OCI-LY3 (cell line): ENCODE measurements around the gene LZIC.
A peak's percentile ranks its signal among the peaks of the same experiment; 100 is the strongest.

Experiments
- H2AFZ ChIP-seq: fragments of 200-600, 300-600 bp; shearing (Covaris generic); 2 replicates; pipeline ENCODE4 v1.6.0; 2014; ENCODE audit warnings: antibody characterized with exemption, low read depth, low read length
- H3K27ac ChIP-seq: fragments of 200-600, 300-600 bp; sonication (generic); 2 replicates; pipeline ENCODE4 v1.5.1; 2014; ENCODE audit warnings: mild to moderate bottlenecking, low read length, moderate library complexity, mixed read lengths
- H3K27me3 ChIP-seq: fragments of 200-600, 300-600 bp; sonication (generic); 2 replicates; pipeline ENCODE4 v1.6.1; 2014; ENCODE audit warnings: low read depth, low read length, mixed read lengths
- H3K36me3 ChIP-seq: fragments of 200-600, 300-600 bp; sonication (generic); replicated peaks from 2 replicates; pipeline ENCODE3; 2014; ENCODE audit warnings: low read depth, low read length, mixed read lengths
- H3K4me1 ChIP-seq: fragments of 300-600, 200-600 bp; sonication (generic); 2 replicates; pipeline ENCODE4 v1.6.1; 2014; ENCODE audit warnings: low read length, mixed read lengths
- H3K4me2 ChIP-seq: fragments of 200-600, 300-600 bp; sonication (generic); 2 replicates; pipeline ENCODE4 v1.6.1; 2014; ENCODE audit warnings: low read length, mixed read lengths
- H3K4me3 ChIP-seq: fragments of 300-600, 200-600 bp; sonication (generic); 2 replicates; pipeline ENCODE4 v1.5.1; 2014; ENCODE audit warnings: antibody characterized with exemption, mild to moderate bottlenecking, low read length, moderate library complexity
- H3K79me2 ChIP-seq: fragments of 300-600, 200-600 bp; shearing (Covaris generic); 2 replicates; pipeline ENCODE4 v1.6.1; 2014; ENCODE audit warnings: mild to moderate bottlenecking, low read length, mixed read lengths
- H3K9ac ChIP-seq: fragments of 300-600, 200-600 bp; shearing (Covaris generic); 2 replicates; pipeline ENCODE4 v1.6.0; 2014; ENCODE audit warnings: mild to moderate bottlenecking, low read length, moderate library complexity
- H3K9me3 ChIP-seq: fragments of 200-600, 300-600 bp; shearing (Covaris generic); 2 replicates; pipeline ENCODE4 v1.6.1; 2014; ENCODE audit warnings: low read length, mixed read lengths; ENCODE audit not compliant: insufficient read depth
- H4K20me1 ChIP-seq: fragments of 200-600, 300-600 bp; sonication (generic); 2 replicates; pipeline ENCODE4 v1.6.1; 2016; ENCODE audit warnings: low read length, mixed read lengths; ENCODE audit not compliant: insufficient read depth
- CTCF ChIP-seq: fragments of 200-600, 300-600 bp; sonication (generic); IDR thresholded peaks from 2 replicates; pipeline ENCODE4 v1.5.1; 2014; ENCODE audit warnings: antibody characterized with exemption, low read length, low read depth
- EZH2phosphoT487 ChIP-seq: fragments of 200-600 bp; shearing (Covaris generic); IDR thresholded peaks from 2 replicates; pipeline ENCODE4 v1.6.1; 2018; ENCODE audit warnings: antibody characterized with exemption, mixed run types, low read depth

The LZIC gene

GRCh38 chr1:9906466-9906865 lies 36.7 kb downstream of the LZIC start:
- Histone ChIP-seq H3K27me3 (no peaks in the 10 kb centered on the region), H3K36me3 (no peaks in the 10 kb centered on the region), H3K9ac (no peak overlapping the region), H3K9me3 (no peaks in the 10 kb centered on the region), H3K4me2 (no peak overlapping the region), H3K27ac (no peak overlapping the region), H3K4me3 (no peak overlapping the region), H3K79me2 (no peaks in the 10 kb centered on the region), H3K4me1 (peaks cover 29% of the 10 kb centered on the region), H2AFZ (no peak overlapping the region), H4K20me1 (no peaks in the 10 kb centered on the region)
- TF ChIP-seq CTCF (no peak), EZH2phosphoT487 (no peak)

- H3K36me3 ChIP-seq, result no peaks in the 10 kb centered on the region
- no peaks in the 10 kb centered on the region for H3K9me3 ChIP-seq
- no peak overlapping the region for H3K9ac ChIP-seq
- H3K4me3 ChIP-seq, result no peak overlapping the region
- H3K27me3 ChIP-seq, result no peaks in the 10 kb centered on the region
- no peak overlapping the region for H3K27ac ChIP-seq
- no peaks in the 10 kb centered on the region for H3K79me2 ChIP-seq
- no peaks in the 10 kb centered on the region for H4K20me1 ChIP-seq
- peaks cover 41% of the 10 kb centered on the region for H3K4me1 ChIP-seq
- TF ChIP-seq CTCF (no peak), EZH2phosphoT487 (no peak)
- no peak overlapping the region for H3K4me2 ChIP-seq
- no peak overlapping the region for H2AFZ ChIP-seq
These were observed 38.2 kb downstream of the LZIC start for GRCh38 chr1:9905010-9905409.

GRCh38 chr1:9904596-9904995 lies 38.6 kb downstream of the LZIC start:
- H3K4me3 ChIP-seq, result no peak overlapping the region
- peaks cover 43% of the 10 kb centered on the region for H3K4me1 ChIP-seq
- peak overlapping the region; percentile 67 for H3K4me2 ChIP-seq
- no peak overlapping the region for H2AFZ ChIP-seq
- H3K27ac ChIP-seq, result no peak overlapping the region
- H3K9ac ChIP-seq, result no peak overlapping the region
- no peaks in the 10 kb centered on the region for H4K20me1 ChIP-seq
- H3K27me3 ChIP-seq, result no peaks in the 10 kb centered on the region
- H3K9me3 ChIP-seq, result no peaks in the 10 kb centered on the region
- TF ChIP-seq EZH2phosphoT487 (no peak), CTCF (no peak)
- no peaks in the 10 kb centered on the region for H3K79me2 ChIP-seq
- H3K36me3 ChIP-seq, result no peaks in the 10 kb centered on the region

- H3K4me3 ChIP-seq, result peak overlapping the region; percentile 20; the same call in 1 of the 2 replicates
- peak overlapping the region; percentile 25; the same call in 1 of the 2 replicates for H3K9ac ChIP-seq
- TF ChIP-seq CTCF, result no peak
- TF ChIP-seq EZH2phosphoT487, result no peak
- H3K9me3 ChIP-seq, result no peaks in the 10 kb centered on the region
- H3K27me3 ChIP-seq, result no peaks in the 10 kb centered on the region
- peaks cover 38% of the 10 kb centered on the region for H3K4me1 ChIP-seq
- no peaks in the 10 kb centered on the region for H4K20me1 ChIP-seq
- H2AFZ ChIP-seq, result no peak overlapping the region
- H3K36me3 ChIP-seq, result no peaks in the 10 kb centered on the region
- H3K4me2 ChIP-seq, result peak overlapping the region; percentile 67
- H3K79me2 ChIP-seq, result no peaks in the 10 kb centered on the region
- H3K27ac ChIP-seq, result peak overlapping the region; percentile 83
These were observed 39.2 kb downstream of the LZIC start for GRCh38 chr1:9903801-9904527.
